ENCODE measurements around the gene RASGEF1C.

Gene RASGEF1C

GRCh38 chr5:180209137-180209581 is at the start of gene RASGEF1C:
TSS of gene RASGEF1C (minus strand) at chr5:180209211. CDS start at chr5:180138052, 71,159 bp downstream.
- DNase-seq = no peak

- no peak for DNase-seq
Measured at GRCh38 chr5:180253036-180253824, 44.2 kb upstream of the RASGEF1C start.

- no peak for DNase-seq
Measured at GRCh38 chr5:180251887-180252286, 42.9 kb upstream of the RASGEF1C start.

- no peak for DNase-seq
Measured at GRCh38 chr5:180251141-180251540, 42.1 kb upstream of the RASGEF1C start.

GRCh38 chr5:180250329-180250728 is 41.3 kb upstream of the RASGEF1C start:
- no peak for DNase-seq

- DNase-seq = no peak
Measured at GRCh38 chr5:180241600-180241999, 32.6 kb upstream of the RASGEF1C start.

GRCh38 chr5:180238631-180239030 is 29.6 kb upstream of the RASGEF1C start:
- DNase-seq = no peak

- no peak for DNase-seq
Measured at GRCh38 chr5:180235846-180236245, 26.8 kb upstream of the RASGEF1C start.

GRCh38 chr5:180235077-180235476 is 26.1 kb upstream of the RASGEF1C start:
- no peak for DNase-seq

- no peak for DNase-seq
Measured at GRCh38 chr5:180234271-180234670, 25.3 kb upstream of the RASGEF1C start.

- no peak for DNase-seq
Measured at GRCh38 chr5:180233729-180234128, 24.7 kb upstream of the RASGEF1C start.

GRCh38 chr5:180230017-180230416 is 21.0 kb upstream of the RASGEF1C start:
- DNase-seq = no peak

- DNase-seq = no peak
Measured at GRCh38 chr5:180222056-180222455, 13.0 kb upstream of the RASGEF1C start.

- no peak for DNase-seq
Measured at GRCh38 chr5:180217797-180218196, 8.8 kb upstream of the RASGEF1C start.

- no peak for DNase-seq
Measured at GRCh38 chr5:180216646-180217171, 7.7 kb upstream of the RASGEF1C start.

- DNase-seq = no peak
Measured at GRCh38 chr5:180215783-180216630, 7.0 kb upstream of the RASGEF1C start.

- DNase-seq = no peak
Measured at GRCh38 chr5:180214870-180215770, 6.1 kb upstream of the RASGEF1C start.

- no peak for DNase-seq
Measured at GRCh38 chr5:180213657-180214207, 4.7 kb upstream of the RASGEF1C start.

GRCh38 chr5:180213256-180213600 is 4.2 kb upstream of the RASGEF1C start:
- no peak for DNase-seq

GRCh38 chr5:180212363-180213255 is 3.6 kb upstream of the RASGEF1C start:
- DNase-seq = no peak

GRCh38 chr5:180211761-180212035 is 2.7 kb upstream of the RASGEF1C start:
- DNase-seq = no peak

Measured in NCI-H146 (cell line).